ENCODE results near the gene ERVV-1.

The ERVV-1 gene

GRCh38 chr19:53004242-53004641 is 9.5 kb upstream of the ERVV-1 start:
- no peak for DNase-seq (ENCODE audit: low spot score)
- Histone ChIP-seq H3K4me3 (no peak overlapping the region), H3K27ac (no peak overlapping the region)
- TF ChIP-seq, protein P1, sequence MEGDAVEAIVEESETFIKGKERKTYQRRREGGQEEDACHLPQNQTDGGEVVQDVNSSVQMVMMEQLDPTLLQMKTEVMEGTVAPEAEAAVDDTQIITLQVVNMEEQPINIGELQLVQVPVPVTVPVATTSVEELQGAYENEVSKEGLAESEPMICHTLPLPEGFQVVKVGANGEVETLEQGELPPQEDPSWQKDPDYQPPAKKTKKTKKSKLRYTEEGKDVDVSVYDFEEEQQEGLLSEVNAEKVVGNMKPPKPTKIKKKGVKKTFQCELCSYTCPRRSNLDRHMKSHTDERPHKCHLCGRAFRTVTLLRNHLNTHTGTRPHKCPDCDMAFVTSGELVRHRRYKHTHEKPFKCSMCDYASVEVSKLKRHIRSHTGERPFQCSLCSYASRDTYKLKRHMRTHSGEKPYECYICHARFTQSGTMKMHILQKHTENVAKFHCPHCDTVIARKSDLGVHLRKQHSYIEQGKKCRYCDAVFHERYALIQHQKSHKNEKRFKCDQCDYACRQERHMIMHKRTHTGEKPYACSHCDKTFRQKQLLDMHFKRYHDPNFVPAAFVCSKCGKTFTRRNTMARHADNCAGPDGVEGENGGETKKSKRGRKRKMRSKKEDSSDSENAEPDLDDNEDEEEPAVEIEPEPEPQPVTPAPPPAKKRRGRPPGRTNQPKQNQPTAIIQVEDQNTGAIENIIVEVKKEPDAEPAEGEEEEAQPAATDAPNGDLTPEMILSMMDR (IDR thresholded peaks at IDR 0.05), result no peak

GRCh38 chr19:53007200-53007599 is 6.5 kb upstream of the ERVV-1 start:
- TF ChIP-seq, protein P1 (IDR thresholded peaks at IDR 0.05), result no peak
- DNase-seq (ENCODE audit: low spot score), result no peak
- H3K27ac ChIP-seq, result no peak overlapping the region

DNA sequence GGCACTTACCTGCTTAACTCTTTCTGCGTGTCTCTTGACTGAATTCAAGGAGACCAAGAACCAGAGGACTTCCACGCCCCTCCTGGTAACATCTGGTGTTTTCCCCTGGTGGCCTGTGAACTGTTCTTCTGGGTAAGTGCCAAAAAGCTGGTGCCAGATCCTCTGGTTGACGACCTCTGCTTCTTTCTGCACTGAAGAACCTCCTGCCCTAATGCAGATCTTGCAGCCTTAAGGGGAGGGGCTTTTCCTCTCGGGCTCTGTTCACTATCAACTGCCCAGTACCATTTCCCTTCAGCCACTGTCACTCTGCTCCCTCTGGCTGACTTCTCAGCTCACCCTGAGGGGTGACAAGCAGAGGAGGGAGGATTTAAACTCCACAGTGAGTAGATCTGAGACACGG is 6.1 kb upstream of the ERVV-1 start:
- no peak overlapping the region for H3K4me3 ChIP-seq
- H3K27ac ChIP-seq, result no peak overlapping the region
- no peak for DNase-seq (ENCODE audit: low spot score)
- TF ChIP-seq, protein P1 (IDR thresholded peaks at IDR 0.05), result no peak

More at GRCh38 chr19:53007200-53007599, 6.5 kb upstream of the ERVV-1 start:
- no peak overlapping the region for H3K4me3 ChIP-seq

DNA sequence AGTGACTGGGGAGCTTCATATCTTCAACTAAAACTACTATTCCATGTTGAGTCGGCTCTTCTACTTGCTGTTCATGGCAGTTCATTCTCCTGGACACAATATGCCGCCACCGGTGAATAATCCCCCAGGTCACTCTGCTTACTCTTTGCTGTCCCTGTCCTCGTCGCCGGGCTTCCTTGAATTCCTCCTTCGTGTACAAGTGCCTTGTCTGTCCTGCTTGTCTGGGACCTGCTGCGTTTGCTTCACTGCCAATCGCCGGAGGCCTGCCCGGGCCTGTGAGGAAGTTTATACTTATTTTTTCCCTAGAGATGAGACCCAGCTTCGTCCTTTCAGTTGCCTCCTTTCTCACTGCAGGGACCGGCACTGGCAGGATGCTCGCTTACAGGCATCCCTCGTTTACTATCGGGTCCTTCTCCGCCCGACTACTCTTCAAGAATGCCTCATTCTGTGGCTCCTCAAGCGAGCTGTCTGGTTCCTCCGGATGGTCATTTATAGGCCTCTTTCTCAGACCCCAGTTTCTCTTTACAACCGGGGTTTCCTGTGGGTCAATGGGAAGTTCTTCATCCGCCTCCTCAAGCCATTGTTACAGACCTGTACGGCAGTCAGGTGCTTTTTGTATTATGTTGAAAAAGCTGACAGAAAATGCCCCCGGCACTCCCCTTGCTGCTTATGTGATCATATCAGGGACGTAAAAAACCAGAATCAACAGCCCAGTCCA is 5.5 kb upstream of the ERVV-1 start:
- H3K27ac ChIP-seq, result no peak overlapping the region
- no peak for DNase-seq (ENCODE audit: low spot score)
- H3K4me3 ChIP-seq, result no peak overlapping the region
- TF ChIP-seq, protein P1 (IDR thresholded peaks at IDR 0.05), result no peak

DNA sequence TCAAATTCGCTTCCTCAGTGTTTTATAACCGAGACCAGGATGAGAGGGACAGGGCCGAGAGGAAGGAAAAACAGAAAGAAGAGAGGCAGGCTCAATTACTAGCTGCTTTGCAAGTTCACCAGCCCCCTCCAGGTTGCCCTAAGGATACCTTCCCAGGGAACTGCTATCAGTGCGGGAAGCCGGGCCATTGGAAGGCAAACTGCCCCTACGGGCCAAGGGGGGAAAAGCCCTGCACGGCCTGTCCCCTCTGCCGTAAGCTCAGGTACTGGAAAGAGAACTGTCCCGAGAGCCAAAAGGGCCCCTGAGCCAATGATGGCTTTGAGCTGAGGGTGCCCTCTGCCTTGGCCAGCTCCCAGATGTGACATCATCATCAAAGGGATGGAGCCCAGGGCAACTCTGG is 3.2 kb upstream of the ERVV-1 start:
- Histone ChIP-seq H3K27ac (no peak overlapping the region), H3K4me3 (no peak overlapping the region)
- TF ChIP-seq, protein P1 (IDR thresholded peaks at IDR 0.05), result no peak
- no peak for DNase-seq (ENCODE audit: low spot score)

- TF ChIP-seq, protein P1 (IDR thresholded peaks at IDR 0.05), result no peak
- Histone ChIP-seq H3K4me3 (no peak overlapping the region), H3K27ac (no peak overlapping the region)
- no peak for DNase-seq (ENCODE audit: low spot score)
Measured at GRCh38 chr19:53012006-53012405, 1.7 kb upstream of the ERVV-1 start.

DNA sequence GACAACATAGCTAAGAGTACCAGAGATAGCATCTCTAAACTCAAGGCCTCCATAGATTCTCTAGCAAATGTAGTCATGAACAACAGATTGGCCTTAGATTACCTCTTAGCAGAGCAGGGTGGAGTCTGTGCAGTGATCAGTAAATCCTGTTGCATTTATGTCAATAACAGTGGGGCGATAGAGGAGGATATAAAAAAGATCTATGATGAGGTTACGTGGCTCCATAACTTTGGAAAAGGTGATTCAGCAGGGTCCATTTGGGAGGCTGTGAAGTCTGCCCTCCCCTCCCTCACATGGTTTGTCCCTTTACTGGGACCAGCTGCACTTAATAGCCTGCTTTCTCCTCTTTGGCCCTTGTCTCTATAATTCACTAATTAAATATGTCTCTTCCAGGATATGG is 1.4 kb downstream of the ERVV-1 start:
- TF ChIP-seq, protein P1 (IDR thresholded peaks at IDR 0.05), result no peak
- Histone ChIP-seq H3K27ac (no peak overlapping the region), H3K4me3 (no peak overlapping the region)
- DNase-seq (ENCODE audit: low spot score), result no peak

All from coronary artery (tissue), 2 donors.